Liver (tissue), 9 donors: ENCODE results near the gene OR6F1. TPM values are rescaled to one million over a fixed set of nuclear protein-coding genes. Genes with fewer than 3 reads are reported as not detected.

Experiments used
- DNase-seq: peaks from one replicate; pipeline ENCODE4 v3.0.0-alpha.2; 2017; ENCODE audit warnings: low spot score
- H3K27ac ChIP-seq, 2 donors: one replicate each; pipeline ENCODE4 v1.7.0; 2013; ENCODE audit warnings: inconsistent platforms in 2 of 2, low read length in 2 of 2, control low read depth in 1 of 2, low read depth in 1 of 2, mild to moderate bottlenecking in 1 of 2
- H3K27me3 ChIP-seq, 4 donors: one replicate each; pipeline versions ENCODE4 v1.6.1 to v1.7.0; 2013; ENCODE audit warnings: low read length in 3 of 4, inconsistent platforms in 1 of 4, mild to moderate bottlenecking in 1 of 4, moderate library complexity in 1 of 4; ENCODE audit not compliant: control insufficient read depth in 4 of 4, insufficient read depth in 4 of 4
- H3K36me3 ChIP-seq, 4 donors: one replicate each; pipeline versions ENCODE4 v1.6.1 to v1.7.0; 2013; ENCODE audit warnings: low read length in 3 of 4, mild to moderate bottlenecking in 3 of 4, low read depth in 1 of 4, moderate library complexity in 1 of 4; ENCODE audit not compliant: control insufficient read depth in 4 of 4, insufficient read depth in 3 of 4
- H3K4me1 ChIP-seq, 4 donors: one replicate each; pipeline versions ENCODE4 v1.6.1 to v1.7.0; 2013; ENCODE audit warnings: low read length in 3 of 4, mild to moderate bottlenecking in 3 of 4, moderate library complexity in 1 of 4; ENCODE audit not compliant: control insufficient read depth in 4 of 4, insufficient read depth in 4 of 4
- H3K4me3 ChIP-seq, 3 donors: one replicate each; pipeline versions ENCODE4 v1.6.1 to v1.7.0; 2013; ENCODE audit warnings: low read length in 3 of 3, control low read depth in 1 of 3, low read depth in 1 of 3, mild to moderate bottlenecking in 1 of 3
- H3K9ac ChIP-seq, 2 donors: one replicate each; pipeline ENCODE4 v1.7.0; 2013; ENCODE audit warnings: low read length in 2 of 2, mild to moderate bottlenecking in 2 of 2, moderate library complexity in 2 of 2, control low read depth in 1 of 2, low read depth in 1 of 2
- H3K9me3 ChIP-seq, 4 donors: one replicate each; pipeline versions ENCODE4 v1.6.1 to v1.7.0; 2013; ENCODE audit warnings: low read length in 3 of 4; ENCODE audit not compliant: control insufficient read depth in 4 of 4
- EGR1 ChIP-seq, 2 donors: IDR thresholded peaks; 2 replicates each; pipeline ENCODE4 v1.6.1; 2016 to 2018; ENCODE audit warnings: antibody characterized with exemption in 2 of 2, low read depth in 2 of 2
- FOXA1 ChIP-seq: IDR thresholded peaks from 2 replicates; pipeline ENCODE4 v1.6.1; 2016; ENCODE audit warnings: antibody characterized with exemption
- GABPA ChIP-seq, 2 donors: IDR thresholded peaks in 1 of 2; conservative IDR thresholded peaks in 1 of 2; 2 replicates each; pipeline ENCODE4 v1.6.1; 2016; ENCODE audit warnings: antibody characterized with exemption in 2 of 2, mild to moderate bottlenecking in 1 of 2, moderate library complexity in 1 of 2
- HNF4G ChIP-seq: IDR thresholded peaks from 2 replicates; pipeline ENCODE4 v1.6.1; 2016; ENCODE audit warnings: antibody characterized with exemption
- JUND ChIP-seq, 2 donors: IDR thresholded peaks; 2 replicates each; pipeline ENCODE4 v1.6.1; 2016; ENCODE audit warnings: antibody characterized with exemption in 2 of 2
- MAX ChIP-seq: IDR thresholded peaks from 2 replicates; pipeline ENCODE4 v1.6.1; 2016; ENCODE audit warnings: antibody characterized with exemption
- RAD21 ChIP-seq, 2 donors: IDR thresholded peaks; 2 replicates each; pipeline ENCODE4 v1.6.1; 2016; ENCODE audit warnings: antibody characterized with exemption in 2 of 2, mild to moderate bottlenecking in 2 of 2
- RXRA ChIP-seq, 2 donors: IDR thresholded peaks; 2 replicates each; pipeline ENCODE4 v1.6.1; 2017 to 2018; ENCODE audit warnings: antibody characterized with exemption in 2 of 2, mild to moderate bottlenecking in 1 of 2
- SP1 ChIP-seq: IDR thresholded peaks from 2 replicates; pipeline ENCODE4 v1.6.1; 2018; ENCODE audit warnings: antibody characterized with exemption, mild to moderate bottlenecking
- YY1 ChIP-seq: IDR thresholded peaks from 2 replicates; pipeline ENCODE4 v1.6.1; 2016; ENCODE audit warnings: antibody characterized with exemption, mild to moderate bottlenecking
- WGBS: extraction: QIAGEN DNeasy Blood & Tissue Kit; methylation state at CpG from one replicate; pipeline ENCODE4 v1.1.7; 2013; 5-methylcytosine and 5-hydroxymethylcytosine counted together
- polyA plus RNA-seq, 2 donors: library from polyadenylated mRNA; stranded (reverse) in 1 of 2; unstranded in 1 of 2; fragments of 200-250 nt in 1 of 2; fragments of >200 nt in 1 of 2; fragmentation: Nextera tagmentation in 1 of 2; extraction: Ambion mirVana in 1 of 2; gene quantifications; one replicate each; pipeline versions ENCODE4 v1.2.1 to v1.2.3, GENCODE V29; 2013 to 2015
- total RNA-seq, 2 donors: library from RNA; depleted of rRNA; stranded (reverse); fragments of >200 nt; gene quantifications; one replicate each; pipeline ENCODE4 v1.2.3, GENCODE V29; 2014
- TF ChIP-seq, protein P1 (sequence below): IDR thresholded peaks from 2 replicates; pipeline ENCODE4 v1.6.1; 2016; ENCODE audit warnings: antibody characterized with exemption
- TF ChIP-seq, protein P2 (sequence below): fragments of 150-350 bp; IDR thresholded peaks from 2 replicates; pipeline ENCODE4 v1.5.1; 2017; ENCODE audit warnings: improper control_type of control experiment, low read depth, low read length; ENCODE audit not compliant: missing input control
- TF ChIP-seq, protein P3 (sequence below): IDR thresholded peaks from 2 replicates; pipeline ENCODE4 v1.6.1; 2016; ENCODE audit warnings: antibody characterized with exemption
- donor health status: healthy.
- donor health status: healthy.
- donor health status: healthy.
- donor health status: healthy.
- donor health status: healthy.

OR6F1 gene
- total and polyA plus RNA-seq, 4 donors, result not detected

DNA sequence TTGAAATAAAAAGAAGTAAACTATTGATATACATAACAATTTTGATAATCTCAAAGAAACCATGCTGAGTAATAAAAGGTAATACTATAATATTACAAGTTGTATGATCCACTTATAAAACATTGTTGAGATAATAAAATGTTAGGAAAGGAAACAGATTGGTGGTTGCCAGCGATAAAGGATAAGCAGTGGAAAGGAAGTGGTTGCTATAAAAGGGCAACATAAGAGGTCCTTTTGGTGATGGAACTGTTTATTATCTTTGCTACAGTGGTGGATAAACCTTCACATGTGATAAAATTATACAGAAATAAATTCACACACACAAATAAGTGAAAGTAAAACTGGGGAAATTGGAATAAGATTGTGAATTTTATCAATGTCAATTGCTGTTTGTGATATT, 15.1 kb downstream of the OR6F1 start:
- WGBS, result 61% methylated on average over 1 of the region's 1 CpG
- Histone ChIP-seq H3K27ac (no peak overlapping the region), H3K36me3 (no peaks in the 10 kb centered on the region), H3K4me3 (no peak overlapping the region), H3K9ac (no peak overlapping the region), H3K9me3 (no peaks in the 10 kb centered on the region), H3K4me1 (no peaks in the 10 kb centered on the region), H3K27me3 (no peaks in the 10 kb centered on the region)
- no peak for DNase-seq
- TF ChIP-seq FOXA1 (no peak), EGR1 (IDR thresholded peaks at IDR 0.05; ENCODE audit: low read depth in 2 of 2) (no peak), RXRA (IDR thresholded peaks at IDR 0.05) (no peak)
- TF ChIP-seq, protein P1, sequence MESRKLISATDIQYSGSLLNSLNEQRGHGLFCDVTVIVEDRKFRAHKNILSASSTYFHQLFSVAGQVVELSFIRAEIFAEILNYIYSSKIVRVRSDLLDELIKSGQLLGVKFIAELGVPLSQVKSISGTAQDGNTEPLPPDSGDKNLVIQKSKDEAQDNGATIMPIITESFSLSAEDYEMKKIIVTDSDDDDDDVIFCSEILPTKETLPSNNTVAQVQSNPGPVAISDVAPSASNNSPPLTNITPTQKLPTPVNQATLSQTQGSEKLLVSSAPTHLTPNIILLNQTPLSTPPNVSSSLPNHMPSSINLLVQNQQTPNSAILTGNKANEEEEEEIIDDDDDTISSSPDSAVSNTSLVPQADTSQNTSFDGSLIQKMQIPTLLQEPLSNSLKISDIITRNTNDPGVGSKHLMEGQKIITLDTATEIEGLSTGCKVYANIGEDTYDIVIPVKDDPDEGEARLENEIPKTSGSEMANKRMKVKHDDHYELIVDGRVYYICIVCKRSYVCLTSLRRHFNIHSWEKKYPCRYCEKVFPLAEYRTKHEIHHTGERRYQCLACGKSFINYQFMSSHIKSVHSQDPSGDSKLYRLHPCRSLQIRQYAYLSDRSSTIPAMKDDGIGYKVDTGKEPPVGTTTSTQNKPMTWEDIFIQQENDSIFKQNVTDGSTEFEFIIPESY, result no peak

DNA sequence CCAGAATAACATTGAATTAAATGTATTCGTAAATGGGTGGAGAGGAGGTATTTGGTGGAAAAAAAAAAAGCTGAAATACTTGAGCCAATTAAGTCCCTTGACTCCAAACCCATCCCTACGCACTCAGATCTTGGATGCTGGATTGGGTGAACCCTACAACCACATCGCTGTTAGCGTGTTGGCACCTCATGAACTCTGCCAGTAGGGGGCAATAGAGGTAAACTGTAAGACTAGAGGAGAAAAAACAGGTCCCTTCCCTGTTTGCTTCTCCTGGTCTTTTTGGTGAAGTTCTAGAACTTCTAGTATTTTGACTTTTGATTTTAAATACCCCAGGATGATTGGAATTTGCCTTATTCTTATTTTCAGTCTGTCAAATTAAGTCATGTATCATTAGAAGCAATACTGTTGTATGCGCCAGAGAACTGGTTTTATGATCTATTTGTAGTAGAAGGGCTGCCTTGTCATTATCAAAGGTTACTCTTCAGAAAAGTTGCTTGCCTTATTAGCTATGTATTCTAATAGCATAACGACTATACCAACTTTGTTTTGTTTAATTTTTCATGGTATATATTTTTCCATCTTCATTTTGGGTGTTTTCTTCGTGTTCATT, 35.1 kb downstream of the OR6F1 start:
- H3K4me3 ChIP-seq, result no peak overlapping the region
- H3K27ac ChIP-seq, result no peak overlapping the region
- no peak overlapping the region for H3K9ac ChIP-seq
- H3K27me3 ChIP-seq, result no peaks in the 10 kb centered on the region
- TF ChIP-seq, protein P2, sequence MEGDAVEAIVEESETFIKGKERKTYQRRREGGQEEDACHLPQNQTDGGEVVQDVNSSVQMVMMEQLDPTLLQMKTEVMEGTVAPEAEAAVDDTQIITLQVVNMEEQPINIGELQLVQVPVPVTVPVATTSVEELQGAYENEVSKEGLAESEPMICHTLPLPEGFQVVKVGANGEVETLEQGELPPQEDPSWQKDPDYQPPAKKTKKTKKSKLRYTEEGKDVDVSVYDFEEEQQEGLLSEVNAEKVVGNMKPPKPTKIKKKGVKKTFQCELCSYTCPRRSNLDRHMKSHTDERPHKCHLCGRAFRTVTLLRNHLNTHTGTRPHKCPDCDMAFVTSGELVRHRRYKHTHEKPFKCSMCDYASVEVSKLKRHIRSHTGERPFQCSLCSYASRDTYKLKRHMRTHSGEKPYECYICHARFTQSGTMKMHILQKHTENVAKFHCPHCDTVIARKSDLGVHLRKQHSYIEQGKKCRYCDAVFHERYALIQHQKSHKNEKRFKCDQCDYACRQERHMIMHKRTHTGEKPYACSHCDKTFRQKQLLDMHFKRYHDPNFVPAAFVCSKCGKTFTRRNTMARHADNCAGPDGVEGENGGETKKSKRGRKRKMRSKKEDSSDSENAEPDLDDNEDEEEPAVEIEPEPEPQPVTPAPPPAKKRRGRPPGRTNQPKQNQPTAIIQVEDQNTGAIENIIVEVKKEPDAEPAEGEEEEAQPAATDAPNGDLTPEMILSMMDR, result peak; percentile 47
- peak; percentile 44 to 53 for TF ChIP-seq RAD21 (IDR thresholded peaks at IDR 0.05)
- no peak for TF ChIP-seq SP1
- no peaks in the 10 kb centered on the region for H3K36me3 ChIP-seq
- peak; percentile 48 for DNase-seq
- WGBS, result 28% methylated on average over 7 of the region's 7 CpGs
- no peaks in the 10 kb centered on the region for H3K9me3 ChIP-seq
- no peaks in the 10 kb centered on the region for H3K4me1 ChIP-seq

- DNase-seq, result no peak
- Histone ChIP-seq H3K4me3 (no peak overlapping the region), H3K27ac (no peak overlapping the region), H3K27me3 (no peaks in the 10 kb centered on the region), H3K36me3 (no peaks in the 10 kb centered on the region), H3K4me1 (no peaks in the 10 kb centered on the region), H3K9ac (no peak overlapping the region), H3K9me3 (no peaks in the 10 kb centered on the region)
- TF ChIP-seq GABPA (IDR thresholded peaks at IDR 0.05 in 1 of 2, conservative IDR thresholded peaks at IDR 0.05 in 1 of 2), result no peak
- WGBS, result 79% methylated on average over 4 of the region's 4 CpGs
These were observed 36.3 kb downstream of the OR6F1 start for GRCh38 chr1:247680171-247680570.

- Histone ChIP-seq H3K9me3 (no peaks in the 10 kb centered on the region), H3K27ac (no peak within 1 kb of the TSS), H3K4me3 (no peak within 1 kb of the TSS), H3K4me1 (no peaks in the 10 kb centered on the region), H3K36me3 (no peaks in the 10 kb centered on the region), H3K9ac (no peak within 1 kb of the TSS), H3K27me3 (no peaks in the 10 kb centered on the region)
- WGBS, result 81% methylated on average over 1 of the region's 1 CpG
- no peak for DNase-seq
- TF ChIP-seq, protein P3, sequence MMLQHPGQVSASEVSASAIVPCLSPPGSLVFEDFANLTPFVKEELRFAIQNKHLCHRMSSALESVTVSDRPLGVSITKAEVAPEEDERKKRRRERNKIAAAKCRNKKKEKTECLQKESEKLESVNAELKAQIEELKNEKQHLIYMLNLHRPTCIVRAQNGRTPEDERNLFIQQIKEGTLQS, result no peak
- no peak for TF ChIP-seq FOXA1
- no peak for TF ChIP-seq JUND (IDR thresholded peaks at IDR 0.05)
- no peak for TF ChIP-seq MAX
- TF ChIP-seq RAD21 (IDR thresholded peaks at IDR 0.05), result no peak
- TF ChIP-seq, protein P2, result no peak
- no peak for TF ChIP-seq EGR1 (IDR thresholded peaks at IDR 0.05; ENCODE audit: low read depth in 2 of 2)
- TF ChIP-seq YY1, result no peak
- no peak for TF ChIP-seq HNF4G
These were observed 36.8 kb downstream of the OR6F1 start, which contains the start of gene OR13G1 for GRCh38 chr1:247679639-247680038. OR13G1 (minus strand) TSS chr1:247679739; CDS start chr1:247673041, 6,698 bp downstream.
